Activated CD4-positive, alpha-beta T cell treated with anti-CD3 and anti-CD28 coated beads for 48 hours (primary cell): ENCODE measurements around the gene SCMH1.

ENCODE experiments used
- DNase-seq: peaks from one replicate; pipeline ENCODE4 v3.0.0-alpha.2; 2020

SCMH1 gene

DNA sequence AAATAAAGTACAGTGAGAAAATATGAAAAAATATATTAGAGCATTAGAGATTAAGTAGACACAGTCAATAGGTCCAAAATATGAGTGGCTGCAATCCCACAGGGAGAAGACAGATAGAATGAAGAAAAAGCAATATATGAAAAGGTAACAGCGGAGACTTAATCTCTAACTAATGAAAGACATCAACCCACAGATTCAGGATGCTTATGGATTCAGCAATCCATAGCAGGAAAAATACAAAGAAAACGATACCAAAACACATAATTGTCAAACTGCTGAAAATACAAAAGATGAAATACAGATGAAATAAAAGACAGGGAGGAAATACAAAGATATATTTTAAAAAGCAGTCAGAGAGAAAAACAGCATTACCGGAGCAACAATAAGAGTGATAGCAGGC is 163.9 kb downstream of the SCMH1 start:
- DNase-seq: no peak

DNA sequence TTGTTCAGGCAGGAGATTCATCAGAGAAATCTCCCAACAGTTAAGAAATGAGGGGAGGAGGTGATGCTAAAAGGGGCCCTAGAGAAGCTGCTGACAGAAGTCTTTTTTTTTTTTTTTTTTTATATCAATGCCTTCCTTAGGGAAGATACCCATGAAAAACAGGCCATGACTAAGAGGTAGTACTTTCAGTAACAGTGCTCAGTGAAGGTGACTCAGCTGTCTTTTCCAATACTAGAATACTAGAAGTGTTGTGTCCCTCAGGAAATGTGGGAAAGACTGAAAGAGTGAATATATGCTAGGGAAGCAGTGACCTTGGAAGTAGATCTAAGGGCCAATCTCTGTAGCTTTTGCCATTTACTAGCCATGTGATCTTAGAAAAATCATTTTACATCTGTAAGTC is 168.1 kb downstream of the SCMH1 start:
- no peak for DNase-seq

DNA sequence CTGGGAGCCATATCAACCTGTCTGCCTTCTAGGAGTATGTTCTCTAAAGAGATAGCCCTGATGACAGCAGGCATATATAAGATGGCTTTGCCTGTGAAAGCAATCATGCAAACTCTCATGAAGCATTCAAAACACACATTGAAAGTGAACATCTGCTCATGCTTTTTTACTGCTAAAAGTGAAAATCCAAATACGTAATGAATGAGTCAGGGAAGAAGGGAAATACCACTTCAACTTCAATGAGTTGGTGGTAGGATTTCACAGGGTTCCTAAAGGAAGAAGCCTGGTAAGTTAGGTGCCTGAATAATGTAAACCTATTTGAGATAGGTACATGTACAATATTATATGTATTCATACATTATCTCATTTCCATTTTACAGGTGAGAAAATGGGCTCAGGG is 170.1 kb downstream of the SCMH1 start:
- no peak for DNase-seq

DNA sequence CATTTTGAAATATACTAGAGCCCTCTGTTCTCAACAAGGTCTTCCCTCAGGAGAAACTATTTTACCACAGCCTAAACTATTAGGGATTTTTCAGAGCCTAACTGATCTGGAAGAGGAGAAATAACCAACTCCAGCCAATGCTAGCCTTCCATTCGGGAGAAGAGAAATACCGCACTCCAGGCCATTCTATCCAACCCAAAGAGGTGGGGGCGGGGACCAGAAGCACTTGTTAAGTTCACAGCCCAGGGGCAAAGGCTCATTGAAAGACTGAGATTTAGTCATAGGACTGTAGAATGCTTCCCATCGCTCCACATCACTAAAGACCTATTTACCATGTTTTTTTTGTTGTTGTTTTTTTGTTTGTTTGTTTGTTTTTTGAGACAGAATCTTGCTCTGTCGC is 185.2 kb downstream of the SCMH1 start:
- DNase-seq: no peak

DNA sequence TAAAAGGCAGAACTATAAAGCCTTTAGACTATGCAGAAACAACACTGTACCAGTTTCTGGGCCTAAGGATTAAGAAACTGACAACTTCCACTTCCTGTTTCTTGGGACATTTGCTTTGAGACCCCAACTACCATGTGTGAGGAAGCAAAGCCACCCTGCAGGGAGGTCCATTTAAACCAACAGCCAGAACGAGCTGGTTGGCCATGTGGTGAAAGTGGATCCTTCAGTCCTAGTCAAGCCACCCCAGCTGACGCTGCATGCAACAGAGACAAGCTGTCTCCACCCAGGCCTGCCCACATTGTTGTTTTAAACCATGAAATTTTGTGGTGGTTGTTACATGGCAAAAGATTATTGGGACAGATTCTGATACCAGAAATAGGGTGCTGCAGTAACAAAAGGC is 188.8 kb downstream of the SCMH1 start:
- DNase-seq: no peak

DNA sequence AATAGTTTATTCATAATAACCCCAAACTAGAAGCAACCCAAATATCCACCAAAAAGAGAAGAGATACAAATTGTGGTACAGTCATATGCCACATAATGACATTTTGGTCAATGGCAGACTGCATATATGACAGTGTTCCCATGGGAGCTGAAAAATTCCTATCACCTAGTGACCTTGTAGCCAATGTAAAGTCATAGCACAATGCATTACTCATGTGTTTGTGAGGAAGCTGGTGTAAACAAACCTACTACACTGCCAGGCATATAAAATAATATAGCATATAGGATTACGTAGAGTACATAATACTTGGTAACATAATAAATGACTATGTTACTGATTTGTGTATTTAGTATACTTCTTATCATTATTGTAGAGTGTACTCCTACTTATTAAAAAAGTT is 191.1 kb downstream of the SCMH1 start:
- no peak for DNase-seq

DNA sequence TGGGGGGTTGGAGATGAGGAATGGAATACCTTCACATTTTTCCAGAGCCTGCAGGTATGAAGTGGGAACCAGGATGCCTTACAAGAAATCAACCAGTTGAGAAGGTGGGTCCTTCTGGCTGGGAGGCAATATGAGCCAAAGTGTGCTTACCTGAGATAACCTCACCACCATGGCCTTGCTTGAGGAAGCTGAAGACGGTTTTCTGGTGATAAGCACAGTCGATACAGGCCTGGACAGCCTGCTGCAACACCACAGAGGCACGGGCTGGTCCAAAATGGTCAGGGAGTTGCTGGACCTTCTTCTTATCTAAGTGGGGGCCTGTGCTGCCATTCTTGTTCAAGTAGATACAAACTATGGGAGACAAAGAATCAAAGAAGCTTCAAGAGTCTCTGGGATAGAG is 193.6 kb downstream of the SCMH1 start:
- DNase-seq: no peak

DNA sequence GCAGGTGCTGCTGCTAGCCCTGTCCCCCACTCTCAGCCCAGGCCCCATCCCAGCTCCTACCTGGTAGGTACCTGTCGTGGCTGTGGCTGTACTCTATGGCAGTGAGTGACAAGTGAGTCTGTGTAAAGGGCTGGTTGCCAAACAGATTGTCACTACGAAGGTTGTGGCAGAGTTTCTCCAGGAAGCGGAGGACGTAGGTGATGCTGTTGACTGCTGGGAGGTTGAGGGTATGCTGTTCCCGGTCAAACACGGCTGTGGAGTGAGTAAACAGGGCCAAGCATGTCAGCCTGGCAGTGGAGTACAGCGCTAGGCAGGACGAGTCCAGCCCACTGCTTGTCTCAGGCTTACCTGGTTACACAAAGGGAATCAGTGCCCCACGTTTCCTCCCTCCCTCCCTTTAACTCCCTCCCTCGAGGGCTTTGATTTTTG is 195.7 kb downstream of the SCMH1 start:
- no peak for DNase-seq

DNA sequence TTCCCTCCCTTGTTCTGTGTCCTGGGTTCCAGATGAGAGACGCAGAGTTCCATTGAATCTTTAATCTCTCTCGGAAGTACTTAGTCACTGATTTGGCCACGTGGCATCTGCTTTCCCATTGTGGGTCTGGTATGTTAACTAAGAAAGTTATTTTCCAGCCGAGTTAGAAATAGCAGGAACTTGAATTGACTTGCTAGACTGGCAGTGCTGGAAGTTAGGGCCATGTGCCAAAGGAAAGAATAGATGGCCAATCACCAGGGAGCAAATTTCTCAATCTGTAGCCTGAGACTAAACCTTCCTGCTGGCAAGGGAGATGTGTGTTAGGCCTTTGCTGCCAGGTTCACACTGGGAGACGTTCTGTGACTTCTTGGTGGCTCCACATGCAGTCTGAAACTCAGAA is 196.4 kb downstream of the SCMH1 start:
- DNase-seq: no peak

DNA sequence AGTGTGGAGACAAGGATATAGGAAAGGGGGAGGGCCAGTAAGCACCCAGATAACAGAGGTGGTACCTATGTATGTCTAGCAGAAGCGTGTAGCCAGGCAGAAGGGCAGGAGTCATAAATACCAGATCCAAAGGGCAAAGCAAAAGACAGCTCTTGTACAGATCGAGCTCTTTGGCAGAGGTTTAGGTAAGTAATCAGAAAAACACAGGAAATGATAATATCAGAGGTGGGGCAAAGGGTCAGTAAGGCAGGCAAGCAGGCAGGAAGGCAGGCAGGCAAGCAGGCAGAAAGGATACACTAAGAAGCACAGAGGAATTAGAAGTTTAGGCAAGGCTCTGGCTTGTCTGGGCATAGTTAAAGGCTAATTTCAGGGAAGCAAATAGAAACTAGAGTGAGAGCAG is 197.9 kb downstream of the SCMH1 start:
- no peak for DNase-seq

DNA sequence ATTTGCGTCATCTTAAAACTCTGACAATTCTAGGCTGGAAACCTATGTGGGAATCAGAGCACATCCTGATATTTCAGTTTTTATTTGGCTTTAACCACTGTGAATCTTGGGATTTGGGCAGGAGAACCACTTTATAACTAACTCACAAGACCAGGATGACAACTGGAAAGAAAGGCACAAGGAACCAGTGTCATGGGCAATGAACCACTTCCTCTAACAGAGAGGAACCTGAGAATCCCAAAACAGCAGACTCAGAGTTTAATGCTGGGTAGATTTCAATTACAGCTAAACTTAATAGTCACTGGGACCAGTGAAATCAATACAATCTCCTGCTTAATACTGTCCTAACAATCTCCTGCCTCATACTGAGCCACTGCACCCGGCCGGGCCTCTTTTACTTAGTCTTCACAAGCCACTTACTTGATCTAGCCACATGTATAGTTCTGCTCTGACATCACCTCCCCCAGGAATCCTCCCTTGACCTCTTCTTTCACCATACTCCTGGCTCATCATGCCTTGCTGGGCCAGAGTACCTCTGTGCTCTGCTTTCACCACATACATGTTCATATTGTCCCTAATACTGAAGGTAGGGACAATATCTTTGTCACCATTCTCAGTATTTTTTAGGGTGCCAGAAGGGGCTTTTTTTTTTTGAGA is 200.4 kb downstream of the SCMH1 start:
- DNase-seq: no peak

DNA sequence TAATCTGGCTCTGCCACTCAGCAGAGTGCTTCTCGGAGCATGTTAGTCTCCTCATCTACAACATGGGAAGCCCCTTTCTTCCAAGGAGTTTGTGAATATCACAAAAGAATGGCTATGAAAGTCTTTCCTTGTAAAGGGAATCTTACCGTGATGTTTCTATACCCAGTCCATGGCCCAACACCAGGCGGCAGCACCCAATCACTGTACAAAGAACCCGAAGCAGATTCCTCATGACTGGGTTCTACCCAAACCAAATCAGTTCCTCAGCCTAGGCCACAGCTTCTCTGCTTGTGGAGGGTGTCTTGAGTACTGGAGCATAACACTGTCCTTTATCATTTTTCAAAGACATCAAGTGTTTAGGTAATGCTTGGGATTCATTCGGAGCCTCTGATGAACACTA is 204.0 kb downstream of the SCMH1 start:
- DNase-seq: no peak

DNA sequence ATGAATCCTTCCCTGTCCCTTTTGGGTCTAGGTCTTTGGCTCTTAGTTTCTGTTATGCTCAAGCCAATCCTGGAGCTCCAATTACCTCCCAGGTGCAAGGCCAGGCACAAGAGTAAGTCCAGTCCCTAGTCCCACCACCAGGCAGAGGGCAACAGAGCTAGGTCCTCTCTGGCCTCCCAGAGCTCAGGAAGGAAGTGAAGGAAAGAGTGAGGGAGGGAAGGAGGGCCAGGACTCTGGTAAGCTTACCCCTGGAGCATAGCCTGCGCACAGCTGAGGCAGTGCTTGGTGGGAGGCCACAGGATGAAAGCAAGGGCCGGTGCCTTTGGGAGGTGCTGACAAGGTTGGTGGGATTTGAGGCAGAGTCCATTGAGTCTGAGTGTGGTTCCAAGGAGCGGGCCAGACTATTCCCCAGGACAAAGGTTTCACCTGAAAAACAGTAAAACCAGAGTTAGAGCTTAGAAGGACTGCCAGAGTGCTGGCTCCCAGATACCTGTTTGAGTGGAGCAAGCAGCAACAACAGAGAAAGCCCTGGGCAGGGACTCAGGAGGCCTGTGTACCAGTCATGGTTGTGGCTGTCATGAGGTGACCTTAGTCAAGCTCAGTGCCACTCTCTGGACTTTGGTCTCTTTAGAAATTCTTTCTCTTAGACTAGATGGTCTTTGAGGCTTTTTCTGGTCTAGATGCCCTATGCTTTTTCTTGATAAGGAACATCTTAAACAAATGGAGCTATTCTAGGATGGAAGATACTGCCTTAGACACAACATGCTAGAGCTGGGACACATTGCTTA is 204.8 kb downstream of the SCMH1 start:
- DNase-seq: no peak

DNA sequence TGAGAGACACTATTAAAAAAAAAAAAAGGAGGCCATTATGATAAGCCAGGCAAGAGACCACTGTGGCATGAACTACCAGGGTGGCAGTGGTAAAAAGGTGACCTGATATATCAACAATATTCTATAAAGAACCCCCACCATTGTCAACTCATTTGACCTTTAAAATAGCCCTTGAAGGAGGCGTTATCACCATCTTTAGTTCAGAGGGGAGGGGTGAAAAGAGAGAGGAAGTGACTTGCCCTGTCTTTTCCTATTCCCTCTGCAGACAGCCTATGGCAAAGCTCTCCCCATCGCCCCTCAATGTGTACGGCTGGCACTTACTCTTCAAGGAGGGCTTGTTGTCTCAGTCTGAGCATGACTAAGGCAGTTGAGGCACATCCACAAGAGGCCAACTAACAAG is 208.8 kb downstream of the SCMH1 start:
- DNase-seq: no peak

DNA sequence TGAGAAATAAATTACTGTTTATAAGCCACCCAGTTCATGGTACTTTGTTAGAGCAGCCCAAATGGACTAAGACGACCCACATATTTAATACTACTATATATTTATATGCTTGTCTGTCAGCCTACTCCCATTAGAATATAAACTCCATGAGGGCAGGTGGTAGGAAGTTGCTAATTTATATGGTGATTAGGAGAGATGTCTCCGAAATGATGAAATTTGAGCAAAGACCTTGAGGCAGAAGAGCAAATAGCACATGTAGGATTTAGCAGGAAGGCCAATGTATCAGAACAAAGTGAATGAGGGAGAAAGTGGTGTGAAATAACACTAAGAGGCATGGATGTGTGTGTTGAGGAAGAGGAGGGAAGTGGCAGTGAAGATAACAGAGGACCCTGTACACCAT is 210.0 kb downstream of the SCMH1 start:
- DNase-seq: no peak

DNA sequence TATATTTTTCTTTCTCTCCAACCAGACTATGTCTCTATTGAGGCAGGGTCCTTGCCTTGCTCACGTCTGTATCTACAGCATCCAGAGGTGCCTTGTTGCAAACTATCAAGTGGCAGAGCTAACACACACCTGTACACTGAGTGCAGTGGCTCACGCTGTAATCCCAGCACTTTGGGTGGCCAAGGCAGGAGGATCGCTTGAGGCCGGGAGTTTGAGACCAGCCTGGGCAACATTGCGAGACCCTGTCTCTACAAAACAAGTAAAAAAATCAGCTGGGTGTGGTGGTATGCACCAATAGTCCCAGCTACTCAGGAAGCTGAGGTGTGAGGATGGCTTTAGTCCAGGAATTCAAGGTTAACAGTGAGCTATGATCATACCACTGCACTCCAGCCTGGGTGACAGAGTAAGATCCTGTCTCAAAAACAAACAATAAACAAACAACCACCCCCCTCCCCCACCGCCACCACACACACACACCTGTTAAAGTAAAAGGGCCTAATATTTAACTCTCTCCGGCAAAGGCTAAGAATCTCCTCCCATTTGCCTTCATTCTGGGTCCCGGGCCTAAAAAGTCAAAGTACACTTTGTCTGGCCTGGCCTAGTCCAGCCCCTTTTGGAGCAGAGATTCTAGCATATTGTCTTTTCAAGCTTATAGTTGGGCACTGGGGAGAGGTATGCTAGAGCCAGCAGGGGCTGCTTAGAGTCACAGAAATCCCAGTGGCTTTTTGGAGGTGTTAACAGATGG is 211.1 kb downstream of the SCMH1 start:
- DNase-seq: no peak

DNA sequence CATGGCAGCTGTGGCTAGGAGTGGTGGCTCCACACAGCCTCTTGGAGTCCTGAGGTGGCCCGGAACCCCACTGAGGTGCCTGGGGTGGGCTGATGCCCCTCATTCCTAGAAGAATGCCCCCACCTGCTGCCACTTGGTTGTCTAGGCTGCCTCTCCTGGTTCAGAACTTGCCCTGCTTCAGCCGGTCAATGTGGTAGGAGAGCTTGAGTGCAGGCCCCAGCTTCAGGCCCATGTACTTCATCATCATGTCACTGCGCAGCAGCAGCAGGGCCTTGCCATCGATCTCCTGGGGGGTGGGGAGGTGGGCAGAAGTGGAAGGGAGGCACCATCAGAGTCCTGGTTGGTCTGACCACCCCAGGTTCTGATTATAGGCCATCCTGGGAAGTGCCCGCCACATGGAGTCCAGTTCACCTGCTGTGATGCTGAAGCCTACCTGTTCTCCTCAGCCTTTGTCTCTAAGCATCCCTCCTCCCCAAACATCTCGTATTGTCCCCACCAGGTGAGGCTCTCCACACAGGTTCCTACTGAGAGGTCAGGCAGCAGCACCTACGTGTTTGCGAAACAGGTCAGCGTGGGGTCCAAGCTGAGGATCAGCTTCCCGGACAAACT is 214.0 kb downstream of the SCMH1 start:
- no peak for DNase-seq

DNA sequence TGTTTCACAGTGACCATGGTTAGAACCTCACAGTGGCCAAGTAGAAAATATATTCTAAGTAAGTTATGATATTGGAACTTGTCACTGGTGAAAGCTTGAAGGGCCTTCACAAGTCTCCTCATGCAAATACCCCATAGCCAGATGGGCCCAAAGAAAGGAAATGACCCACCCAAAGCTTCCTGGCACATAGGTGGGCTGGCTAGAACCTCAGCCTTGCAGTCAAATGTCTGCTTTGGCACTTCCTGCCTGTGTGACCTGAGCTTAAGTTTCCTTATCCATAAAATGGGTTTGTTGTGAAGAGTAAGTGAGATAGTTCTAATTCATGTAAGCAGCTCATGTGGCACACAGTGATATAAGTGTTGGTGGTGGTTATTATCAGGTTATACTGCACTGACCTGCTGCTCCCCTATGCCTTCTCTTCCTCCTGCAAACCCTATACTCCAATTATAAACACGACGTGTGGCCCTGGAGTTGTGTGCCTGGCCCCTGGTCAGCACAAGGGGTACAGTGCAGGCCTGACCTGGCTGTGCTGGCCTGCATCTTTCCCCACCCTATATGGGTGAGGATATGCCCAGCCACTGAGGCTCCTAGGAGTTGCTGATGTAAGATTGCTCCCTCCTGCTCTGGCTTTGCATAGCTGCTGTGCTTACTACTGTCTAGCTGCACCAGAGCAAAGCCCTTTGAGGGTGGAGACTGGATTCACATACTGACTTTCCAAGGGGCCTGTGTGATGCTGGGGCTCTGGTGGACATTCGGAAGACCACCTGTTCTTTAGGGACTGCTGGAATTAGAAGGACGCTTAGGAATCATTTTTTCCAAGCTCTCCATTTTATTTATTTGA is 215.9 kb downstream of the SCMH1 start:
- DNase-seq: no peak

DNA sequence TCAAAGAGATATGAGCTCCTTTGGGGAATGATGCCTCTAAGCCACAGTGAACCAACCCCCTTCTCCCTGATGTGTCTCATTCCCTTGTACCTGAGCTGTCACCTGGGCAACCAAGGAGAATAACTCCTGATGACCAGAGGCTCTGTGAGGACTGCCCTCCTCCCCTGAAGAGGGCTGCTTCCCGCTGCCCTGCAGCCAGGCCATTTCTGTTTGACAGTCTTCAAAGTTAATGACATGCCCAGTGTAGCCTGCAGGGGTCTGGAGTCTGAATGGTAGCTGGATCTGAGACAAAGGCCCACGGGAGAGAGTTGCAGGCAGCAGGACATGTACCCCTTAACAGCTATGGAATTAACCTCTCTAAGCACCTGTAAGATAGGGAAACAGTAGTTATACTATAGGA is 217.2 kb downstream of the SCMH1 start:
- no peak for DNase-seq

DNA sequence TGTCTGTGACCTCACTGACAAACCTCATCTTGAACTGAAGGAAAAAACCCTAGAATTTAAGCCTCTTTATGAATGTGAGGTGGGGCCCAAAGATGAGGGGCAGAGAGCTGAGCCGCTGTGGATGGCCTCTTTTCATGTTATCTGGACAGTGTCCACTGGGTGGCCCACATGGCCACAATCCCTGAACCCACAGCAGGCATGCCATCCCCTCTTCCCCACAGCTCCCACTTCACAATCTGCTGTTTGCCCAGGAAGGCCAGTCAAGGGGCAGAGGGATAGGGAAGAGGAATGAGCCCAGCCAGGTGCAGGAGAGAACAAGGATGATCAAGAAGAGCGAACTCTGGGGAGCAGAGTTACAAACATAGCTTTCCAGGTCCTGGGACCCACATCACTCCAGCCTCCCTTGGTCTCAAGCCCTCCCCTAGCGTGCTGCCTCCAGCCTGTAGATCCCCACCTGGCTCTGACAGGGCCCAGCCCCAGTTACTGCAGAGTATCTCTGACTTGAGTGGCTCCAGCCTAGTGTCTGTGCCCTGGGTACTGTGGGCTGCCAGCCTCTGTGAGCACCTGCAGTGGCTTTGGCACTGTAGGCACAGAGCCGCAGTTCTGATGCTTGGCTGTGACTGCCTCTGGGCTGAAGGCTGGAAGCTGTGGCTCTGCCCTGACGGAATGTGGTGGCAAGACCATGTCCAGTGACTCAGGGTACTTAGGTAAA is 218.7 kb downstream of the SCMH1 start:
- DNase-seq: no peak

DNA sequence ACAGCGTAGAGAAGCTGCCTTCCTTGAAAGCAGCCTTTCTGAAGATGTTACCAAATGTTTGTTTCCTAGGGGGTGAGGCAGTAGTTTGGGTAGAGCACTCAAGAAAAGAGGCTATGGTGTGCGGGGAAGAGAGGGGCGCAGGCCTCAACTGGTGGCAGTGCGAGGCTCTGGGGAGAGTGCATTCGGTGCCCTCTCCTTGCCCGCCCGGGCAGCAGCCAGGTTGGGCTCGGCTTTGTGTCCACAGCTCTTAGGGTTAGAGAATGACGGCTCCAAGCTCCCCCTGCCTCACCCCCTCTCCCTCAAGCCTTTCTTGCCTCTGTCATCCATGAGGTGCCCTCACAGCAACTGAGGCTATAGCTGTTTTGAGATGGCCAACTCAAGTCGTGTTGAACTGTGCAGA is 219.7 kb downstream of the SCMH1 start:
- no peak for DNase-seq
